ENCODE data around the gene SPTB.

Gene SPTB

DNA sequence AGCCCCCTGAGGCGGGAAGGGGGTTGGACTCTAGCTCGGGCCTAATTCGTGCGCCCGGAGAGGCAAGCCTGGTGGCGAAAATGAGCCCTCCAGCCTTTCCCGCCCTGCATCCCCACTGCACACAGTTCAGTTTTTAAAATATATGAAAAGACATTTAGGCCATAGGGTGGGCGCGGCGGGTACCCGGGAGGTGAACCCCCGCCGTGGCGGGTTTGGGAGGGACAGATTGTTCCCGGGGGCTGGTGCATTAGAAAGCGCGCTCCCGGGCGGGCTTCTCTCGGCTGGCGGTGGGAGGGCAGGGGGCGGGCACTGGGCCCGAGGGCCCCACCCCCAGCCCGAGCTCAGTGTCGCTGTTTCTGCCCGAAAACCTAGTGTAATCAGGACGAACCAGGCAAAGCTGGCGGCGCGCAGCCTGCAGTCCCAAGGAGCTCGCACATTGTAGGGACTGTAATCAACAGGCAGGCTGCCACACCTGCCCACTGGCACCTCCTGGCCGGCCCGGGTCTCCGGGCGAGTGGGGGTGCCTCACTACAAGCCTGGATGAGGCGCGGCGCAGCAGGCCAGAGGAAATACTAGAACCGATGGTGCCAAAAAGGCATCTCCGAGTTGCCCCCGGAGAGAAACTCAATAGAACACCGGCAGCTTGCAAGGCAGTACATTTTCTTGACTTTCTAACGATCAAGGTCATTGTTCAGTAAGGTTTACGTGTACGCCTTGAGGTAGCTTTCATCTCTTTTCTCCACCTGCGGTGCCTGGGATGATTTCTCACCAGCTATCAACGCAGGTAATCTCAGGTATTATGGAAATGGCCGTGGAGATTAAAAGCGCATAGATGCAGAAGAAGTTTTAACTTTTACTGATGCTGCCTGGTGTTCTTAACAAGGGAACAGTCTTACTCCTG, 764 bp upstream of the SPTB start:
- DNase-seq = peak; percentile 72

DNA sequence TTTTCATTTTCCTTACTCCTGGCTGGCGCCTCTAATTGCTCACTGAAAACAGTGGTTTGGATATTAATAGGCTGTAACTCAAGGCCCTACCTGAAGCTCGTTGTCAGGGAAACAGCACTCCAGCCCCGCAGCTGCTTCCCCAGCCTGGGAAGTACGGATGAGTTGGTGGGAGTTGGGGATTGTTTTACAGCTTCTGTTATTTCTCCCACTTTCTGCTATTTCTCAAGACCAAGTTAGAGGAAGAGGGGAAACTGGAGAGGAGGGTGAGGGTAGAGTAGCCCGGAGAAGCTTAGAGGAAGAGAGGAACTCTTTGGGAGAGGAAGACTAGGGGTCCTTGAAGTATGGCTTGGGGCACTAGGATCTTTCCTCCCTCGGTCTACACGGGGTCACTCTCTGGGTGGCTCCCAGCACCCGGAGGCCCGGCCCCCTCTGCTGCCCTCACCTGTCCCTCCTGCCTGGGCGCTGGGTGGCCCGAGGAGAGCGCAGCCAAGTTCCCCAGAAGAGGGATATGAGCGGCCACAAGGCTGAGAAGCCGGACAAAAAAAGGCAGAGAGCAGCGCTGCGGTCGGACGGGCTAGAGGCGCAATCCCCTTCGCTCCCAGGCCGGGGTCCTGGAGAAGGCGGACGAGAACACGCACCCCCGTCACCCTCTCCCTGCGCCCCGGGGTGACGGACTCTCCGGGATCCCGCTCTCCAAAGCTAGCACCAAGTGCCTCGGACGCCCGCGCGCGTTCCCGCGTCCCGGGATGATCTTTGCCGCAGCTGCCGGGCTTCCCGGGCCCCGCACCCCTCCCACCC, 671 bp downstream of the SPTB start:
- DNase-seq = no peak

DNA sequence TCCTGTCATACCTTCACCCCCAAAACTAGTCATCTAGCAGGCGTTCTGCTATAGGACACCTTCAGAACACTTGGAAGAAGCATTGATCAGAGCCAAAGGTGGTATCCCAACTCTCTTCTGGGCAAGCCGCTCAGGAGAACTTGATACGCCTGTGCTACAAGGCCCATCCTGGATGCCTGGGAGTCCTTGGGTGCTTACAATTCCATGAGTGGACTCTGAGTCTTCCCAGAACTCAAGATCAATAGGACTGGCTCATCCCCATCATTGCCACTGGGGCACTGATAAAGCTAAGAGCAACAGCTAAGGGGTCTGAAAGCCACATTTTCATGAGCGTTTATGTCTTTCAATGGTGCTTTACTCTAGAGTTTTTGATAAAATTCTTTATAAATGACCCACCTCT, 1.9 kb downstream of the SPTB start:
- no peak for DNase-seq

DNA sequence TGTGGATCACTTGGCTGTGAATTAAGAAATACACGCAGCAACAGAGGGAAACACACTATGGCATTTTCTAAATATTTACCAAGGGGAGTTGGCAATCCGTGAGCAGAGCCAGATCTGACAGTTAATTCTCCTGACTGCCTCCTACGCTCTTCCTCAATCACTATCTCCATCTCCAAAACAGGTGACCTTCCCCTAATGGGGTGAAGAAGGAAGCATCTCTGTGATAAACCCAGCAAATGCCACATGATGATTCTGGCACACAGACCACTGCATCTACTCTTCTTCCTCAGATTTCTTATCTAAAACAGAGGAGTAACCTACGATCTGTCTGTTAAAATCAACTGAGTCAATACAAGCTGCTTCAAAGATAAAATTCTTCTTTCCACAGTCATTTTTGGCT, 4.4 kb downstream of the SPTB start:
- DNase-seq = no peak

DNA sequence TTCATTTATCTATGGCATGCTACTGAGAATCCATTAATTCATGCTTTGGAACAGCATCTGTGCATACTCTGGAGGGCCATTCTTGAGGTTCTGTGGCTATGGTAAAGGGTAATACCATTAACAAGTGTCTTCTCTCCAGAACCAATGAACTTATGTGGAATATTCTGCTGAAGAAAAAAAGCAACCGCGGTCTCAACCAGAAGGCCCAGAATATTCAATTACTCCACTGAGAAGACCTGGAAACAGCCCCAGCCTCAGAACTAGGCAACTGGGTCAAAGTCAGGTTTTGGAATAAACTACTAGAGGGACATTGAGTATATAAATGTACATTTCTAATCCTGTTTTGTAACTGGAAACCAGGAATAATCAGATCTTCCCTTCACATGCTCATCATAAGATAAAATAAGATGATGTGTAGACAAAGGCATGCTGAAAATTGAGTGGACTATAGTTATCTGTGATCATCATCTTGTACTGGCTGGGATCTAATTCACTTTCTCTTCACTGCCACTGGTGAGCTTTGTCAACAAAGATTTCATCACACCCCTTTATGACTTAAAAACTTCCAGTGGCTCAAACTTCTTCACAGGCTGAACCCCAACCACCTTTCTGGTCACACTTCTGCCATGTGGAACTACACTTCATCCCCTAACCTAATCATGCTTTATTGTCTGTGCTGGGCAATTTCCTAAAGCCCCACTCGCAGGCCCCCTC, 6.0 kb downstream of the SPTB start:
- no peak for DNase-seq

DNA sequence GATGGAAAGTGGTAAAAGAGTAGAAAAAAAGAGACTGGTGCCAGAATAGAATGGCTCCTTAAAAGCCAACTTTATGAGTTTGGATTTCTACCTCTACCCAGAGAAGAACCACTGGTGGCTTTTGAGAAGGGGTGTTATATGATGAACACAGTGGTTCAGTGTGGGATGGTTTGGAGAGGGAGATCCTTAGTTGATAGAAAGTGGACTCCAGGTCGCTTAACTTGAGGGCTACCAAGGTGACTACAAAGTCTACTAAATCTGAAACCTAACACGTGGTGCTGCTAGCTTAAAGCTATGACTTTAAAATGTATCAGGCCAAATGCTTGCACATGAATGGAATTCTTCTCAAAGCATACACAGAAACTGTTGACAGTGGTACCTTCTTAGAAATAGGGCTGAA, 8.4 kb downstream of the SPTB start:
- DNase-seq = no peak

DNA sequence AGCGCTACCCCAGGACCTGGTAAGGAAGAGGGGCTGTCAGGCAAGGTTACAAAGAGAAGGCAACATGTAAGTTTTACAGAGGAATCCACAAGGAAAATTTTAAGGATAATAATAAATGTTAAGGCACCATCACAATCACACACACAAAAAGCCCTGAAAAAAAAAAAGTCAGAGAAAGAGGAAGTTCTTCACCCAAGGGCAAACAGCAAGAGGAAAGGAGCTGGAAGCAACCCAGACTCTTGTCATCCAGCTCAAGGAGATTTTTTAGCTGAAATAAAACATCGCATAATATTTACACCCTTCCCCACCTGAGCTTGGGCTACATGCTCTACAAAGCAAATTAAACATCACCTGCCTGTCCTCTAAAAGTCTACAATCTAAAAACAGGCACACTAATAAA, 9.5 kb downstream of the SPTB start:
- no peak for DNase-seq

DNA sequence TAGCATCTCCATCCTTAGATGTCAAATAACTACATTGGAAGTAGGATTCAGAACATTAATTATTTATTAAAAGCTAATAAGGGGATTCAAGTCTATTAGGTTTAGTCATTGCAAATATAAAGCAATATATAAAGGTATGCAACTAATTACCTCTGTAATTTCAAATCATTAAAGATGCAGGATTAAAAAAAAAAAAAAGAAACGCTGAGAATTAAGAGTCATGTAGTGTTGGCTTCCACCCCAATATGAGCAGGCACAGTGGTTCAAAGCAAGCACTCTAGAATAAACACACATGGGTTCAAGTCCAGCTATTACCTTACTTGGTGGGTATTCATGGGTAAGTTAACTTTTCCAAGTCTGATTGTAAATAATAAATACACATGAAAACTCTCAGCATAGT, 10.9 kb downstream of the SPTB start:
- DNase-seq = no peak

DNA sequence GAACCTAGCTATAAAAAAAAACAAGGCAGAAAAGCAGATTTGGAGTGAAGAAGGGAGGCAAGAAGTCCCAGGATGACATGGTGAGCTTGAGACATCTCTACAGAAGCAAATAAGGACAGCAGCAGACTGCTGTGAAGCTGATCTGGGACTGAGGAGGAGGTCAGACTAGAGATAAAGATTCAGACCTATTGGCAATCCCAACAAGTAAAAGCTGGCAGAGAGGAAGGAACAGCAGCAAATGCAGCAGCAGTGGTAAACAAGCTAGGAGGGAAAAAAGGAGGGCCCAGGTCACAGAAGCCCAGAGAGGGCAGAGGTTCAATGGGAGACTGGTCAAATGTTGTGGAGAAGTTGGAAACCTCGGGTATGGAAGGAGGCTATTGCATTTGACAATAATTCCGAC, 11.3 kb downstream of the SPTB start:
- DNase-seq = no peak

DNA sequence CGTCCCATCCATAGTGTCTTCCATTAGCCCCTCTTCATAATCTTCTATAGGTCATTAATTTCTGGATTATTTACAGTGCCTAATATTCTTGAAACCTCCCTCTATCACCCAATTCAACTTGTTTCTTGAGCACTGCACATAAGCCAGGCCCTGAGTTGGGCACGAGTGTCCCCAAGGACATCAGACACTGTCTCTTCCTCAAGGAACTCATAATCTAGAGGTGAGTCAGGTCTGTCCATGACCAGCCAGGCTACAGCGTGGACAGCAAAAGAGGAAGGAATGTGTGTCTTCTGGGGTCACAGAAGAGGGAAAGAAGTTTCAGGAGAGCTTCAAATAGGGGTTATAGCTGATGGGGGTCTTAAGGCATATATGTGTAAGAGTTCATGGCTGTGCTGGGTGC, 12.5 kb downstream of the SPTB start:
- no peak for DNase-seq

DNA sequence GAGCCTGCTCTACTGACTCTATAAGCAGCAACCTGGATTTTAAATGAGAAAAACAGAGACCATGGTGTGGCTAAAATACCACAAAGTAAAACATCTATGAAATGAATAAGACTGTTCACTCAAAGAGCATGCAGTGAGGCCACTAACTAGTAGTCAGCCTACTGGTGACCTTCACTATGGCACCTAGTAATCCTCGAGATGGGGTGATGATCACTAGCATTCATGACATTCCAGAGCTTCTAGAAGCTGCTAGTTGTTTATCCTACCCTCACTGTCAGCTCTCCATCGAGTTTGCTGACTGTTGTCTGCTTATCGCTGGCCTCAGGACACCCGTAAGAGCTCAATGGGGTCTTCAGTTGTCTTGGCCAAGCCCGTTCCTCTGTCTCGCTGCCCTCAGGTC, 13.7 kb downstream of the SPTB start:
- no peak for DNase-seq

DNA sequence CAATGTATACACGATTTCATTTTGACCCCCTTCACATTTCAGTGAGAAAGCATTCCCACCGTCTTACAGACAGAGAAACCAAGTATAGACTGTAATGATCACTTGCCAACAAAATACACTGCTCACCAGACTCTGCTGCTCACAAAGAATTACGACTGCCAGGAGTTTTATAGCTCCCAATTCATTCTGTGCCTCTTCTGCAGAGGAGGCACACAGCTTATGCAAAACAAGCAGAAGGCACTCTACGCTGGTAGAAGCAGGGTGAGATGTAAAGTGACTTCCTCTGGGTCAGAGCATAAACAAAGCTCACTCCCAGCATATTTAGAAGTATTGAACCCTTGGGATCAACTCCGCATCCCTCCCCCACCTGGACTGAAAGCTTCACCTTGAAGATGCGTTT, 14.6 kb downstream of the SPTB start:
- no peak for DNase-seq

DNA sequence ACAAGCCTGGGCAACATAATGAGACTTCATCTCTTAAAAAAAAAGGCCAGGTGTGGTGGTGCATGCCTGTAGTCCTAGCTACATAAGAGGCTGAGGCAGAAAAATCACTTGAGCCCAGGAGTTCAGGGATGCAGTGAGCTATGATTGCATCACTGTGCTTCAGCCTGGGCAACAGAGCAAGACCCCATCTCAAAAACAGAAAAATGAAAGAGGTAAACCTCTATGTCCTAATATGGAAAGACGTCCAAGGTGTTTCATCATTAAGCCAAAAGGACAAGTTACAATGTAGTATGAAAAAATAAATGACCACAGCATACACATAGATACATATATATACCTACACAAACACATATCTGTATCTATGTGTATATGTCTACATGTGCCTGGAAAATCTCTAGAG, 15.4 kb downstream of the SPTB start:
- no peak for DNase-seq

DNA sequence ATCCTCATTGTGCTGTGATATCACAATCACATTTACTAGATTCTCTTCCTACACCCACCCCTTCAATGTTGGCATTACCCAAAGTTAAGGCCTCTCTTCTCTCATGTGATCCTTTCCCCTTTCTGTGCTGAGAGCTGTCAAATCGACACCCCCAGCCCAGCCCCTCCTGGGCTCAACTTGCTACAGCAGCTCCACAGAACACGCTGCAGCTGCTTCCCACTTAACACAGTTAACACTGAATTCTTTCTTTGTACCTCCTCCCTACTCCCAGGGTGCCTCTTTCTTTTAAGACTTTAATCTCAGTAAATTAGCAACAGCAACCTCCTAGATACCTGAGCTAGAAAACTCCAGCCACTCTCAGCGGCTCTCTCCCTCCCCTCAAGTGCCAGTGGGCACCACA, 17.8 kb downstream of the SPTB start:
- no peak for DNase-seq

DNA sequence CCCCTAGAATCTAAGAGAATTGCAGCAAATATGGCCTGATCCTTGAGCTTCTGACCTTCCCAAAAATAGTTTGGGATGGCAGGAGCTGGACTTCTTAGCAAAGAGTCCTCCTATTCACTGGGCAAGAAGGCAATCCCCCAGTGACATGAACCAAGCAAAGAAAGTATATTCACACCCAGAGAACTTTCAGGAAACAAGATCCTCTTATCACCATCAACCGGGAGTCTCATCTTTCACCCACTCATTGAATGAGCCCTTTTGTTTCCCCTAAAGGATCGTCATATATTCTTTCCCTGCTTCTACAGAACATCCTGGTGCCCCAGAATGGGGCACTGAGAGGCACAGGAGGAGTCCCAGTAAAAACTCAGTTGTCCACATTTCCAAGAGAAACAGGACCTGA, 19.7 kb downstream of the SPTB start:
- DNase-seq = no peak

DNA sequence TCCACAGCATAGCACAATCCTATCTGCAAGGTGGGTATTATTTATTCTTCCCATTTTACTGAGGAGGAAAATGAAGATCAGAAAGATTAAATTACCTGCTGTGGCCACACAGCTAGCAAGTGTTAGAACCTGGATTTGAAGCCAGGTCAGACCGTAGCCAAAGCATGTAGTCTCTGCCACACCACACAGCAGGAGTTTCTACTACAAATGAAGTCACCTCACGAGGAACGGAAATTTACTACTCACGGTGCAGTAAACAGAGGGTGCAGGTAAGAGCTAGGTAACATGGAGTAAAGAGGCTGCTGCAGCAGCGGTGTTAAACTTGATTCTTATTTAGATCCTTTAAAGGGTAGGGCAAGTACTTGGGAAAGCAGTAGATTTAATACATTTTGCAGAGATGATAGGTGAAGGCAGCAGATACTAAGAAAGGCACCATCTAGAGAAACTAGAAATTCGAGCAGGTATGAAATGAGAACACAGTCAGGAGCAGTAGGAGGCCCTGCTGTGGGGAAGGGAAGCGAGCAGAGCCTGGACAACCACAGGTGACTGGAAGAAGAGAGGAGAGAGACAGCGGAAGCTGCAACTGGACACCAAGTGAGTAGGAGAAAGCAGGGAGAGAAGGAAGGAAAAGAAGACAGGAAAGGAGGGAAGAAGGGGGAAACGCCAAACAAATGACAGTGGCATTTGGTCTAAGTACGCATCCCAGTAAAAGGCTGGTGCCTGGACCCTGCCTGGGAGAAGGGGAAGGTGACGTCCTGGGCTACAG, 21.5 kb downstream of the SPTB start:
- DNase-seq = no peak

DNA sequence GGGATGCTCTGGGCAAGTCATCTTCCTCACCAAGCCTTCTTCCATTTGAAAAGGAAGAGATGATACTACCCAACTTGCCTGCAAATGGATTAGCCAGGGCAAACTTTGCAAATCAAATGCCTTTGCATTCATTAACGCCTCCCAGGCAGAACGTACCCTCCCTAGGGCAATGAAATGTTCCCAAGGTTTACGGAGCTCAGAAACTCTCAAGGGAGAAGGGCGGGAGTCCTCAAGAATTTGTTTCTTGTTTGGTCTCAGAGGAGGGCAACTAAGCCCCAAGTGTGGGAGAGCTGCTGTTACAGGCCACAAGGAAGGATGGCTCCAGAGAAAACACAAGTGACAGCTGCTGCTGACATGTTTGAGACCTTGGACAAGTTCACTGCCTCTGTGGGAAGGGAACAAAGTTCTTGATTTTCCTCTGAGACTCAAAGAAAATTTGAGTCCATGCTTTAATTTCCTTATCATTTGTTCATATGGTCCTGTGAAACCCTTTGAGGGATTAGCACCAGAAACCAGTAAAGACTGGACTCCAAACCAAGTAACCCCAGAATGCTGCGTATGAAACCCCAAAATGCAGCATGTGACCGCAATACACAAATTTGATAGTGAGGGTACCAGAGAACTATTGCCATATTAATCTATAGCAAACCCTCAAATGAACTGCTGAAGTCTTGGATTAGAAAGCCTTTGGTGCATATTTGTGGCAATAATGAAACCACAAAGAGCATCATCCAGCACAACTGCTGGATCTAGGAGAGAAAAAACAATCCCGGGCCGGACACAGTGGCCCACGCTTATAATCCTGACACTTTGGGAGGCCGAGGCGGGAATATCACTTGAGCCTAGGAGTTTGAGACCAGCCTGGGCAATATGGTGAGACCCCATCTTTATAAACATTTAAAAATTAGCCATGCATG, 22.9 kb downstream of the SPTB start:
- DNase-seq = no peak

DNA sequence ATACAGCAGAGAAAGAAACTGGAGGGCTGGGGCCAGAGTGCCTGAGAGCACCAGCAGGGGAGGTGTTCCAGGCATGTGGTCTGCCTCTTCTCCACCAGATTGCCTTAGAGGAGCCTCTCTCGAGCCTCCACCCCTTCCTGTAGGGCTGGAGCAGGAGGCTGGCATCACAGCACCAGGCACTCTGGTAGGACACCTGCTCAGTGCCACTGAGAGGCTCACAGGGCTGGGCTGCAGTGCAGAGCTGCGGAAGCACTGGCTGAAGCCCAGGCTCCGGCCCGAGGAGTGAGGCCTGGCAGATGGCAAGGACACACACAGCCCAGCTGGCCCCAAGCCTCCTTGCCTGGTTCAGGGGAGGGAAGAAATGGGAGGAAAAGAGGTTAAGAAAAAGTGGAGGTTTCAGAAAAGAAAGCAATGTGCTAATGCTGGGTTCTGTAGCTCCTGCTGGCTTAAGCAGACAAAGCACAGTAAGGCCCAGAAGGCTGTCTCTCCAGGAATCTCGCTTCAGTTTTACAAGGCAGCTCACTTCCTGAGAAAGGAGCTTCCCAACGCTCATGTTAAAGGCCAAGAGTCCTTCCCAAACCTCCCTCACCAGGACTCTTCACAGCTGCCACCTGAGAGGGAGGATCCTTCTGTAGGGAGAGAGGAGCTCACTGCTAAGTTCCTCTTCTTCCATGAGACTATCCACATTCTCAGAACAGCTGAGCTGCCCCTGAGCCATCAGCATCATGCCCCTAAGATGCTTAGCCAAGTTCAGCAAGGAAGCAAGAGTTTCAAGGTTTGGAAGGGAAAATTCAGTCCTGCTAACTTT, 23.8 kb downstream of the SPTB start:
- DNase-seq = peak; percentile 10

DNA sequence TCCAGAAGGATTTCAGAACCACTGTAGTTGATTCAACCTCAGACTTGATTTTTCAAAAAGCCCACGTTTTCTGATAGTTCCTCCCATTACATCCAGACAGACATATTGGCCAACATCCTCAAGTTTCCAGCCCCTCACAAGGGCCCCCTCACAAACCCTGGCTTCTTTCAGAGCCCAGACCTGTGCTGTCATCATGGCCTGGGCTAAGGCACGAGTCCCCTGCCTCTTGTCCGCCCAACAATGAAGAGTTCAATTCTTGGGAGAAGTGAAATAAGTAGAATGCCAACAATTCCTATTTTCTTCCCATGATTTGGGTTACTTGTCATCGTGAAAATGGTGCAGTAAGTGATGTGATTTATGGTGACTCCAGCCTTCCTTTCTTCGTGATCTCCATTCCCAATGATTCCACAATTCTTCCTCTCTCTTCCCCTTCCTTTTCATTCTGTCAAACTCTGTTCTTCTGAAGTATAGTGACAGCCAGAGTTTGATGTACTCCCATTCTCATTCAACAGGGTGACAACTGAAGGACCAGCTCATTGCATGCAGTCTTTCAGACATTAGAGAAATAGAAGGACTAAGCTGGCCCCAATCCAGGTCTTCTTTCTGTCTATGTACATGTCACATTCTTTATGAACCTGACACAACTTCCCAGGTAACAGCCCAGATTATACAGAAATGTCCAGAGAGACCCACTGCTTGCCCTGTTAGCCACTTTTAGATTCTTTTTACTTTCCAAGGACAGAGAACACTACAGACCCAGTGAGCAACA, 29.2 kb downstream of the SPTB start:
- no peak for DNase-seq

DNA sequence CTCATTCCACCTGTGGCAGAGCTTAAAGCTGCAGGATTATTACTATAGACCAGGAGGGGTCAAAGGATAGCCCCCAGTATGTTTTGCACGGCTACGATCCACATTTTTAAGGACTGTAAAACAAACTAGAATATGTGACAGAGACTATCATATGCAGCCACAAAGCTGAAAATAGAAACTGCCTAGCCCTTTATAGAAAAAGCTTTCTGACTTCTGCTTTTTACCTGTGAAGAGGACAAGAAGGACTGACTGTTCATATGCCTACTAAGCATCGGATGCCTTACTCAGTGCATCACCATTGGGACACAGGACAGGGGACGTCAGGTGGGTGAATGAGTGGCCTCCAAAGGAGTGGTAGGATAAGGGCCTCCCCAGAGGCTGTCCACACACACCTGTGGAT, 29.8 kb downstream of the SPTB start:
- no peak for DNase-seq
